MM.1S (cell line): ENCODE data around the gene PCNT.

Experiments
- EZH2 ChIP-seq: fragments of 300-600 bp; sonication (generic); optimal IDR thresholded peaks from 2 replicates; pipeline ENCODE3; 2017; ENCODE audit warnings: low read depth, mild to moderate bottlenecking, antibody characterized with exemption, low read length, mixed read lengths
- TF ChIP-seq, protein P1 (sequence below): fragments of 300-600 bp; sonication (generic); IDR thresholded peaks from 2 replicates; pipeline ENCODE4 v1.5.1; 2016; ENCODE audit warnings: antibody characterized with exemption, low read length, mixed read lengths

DNA sequence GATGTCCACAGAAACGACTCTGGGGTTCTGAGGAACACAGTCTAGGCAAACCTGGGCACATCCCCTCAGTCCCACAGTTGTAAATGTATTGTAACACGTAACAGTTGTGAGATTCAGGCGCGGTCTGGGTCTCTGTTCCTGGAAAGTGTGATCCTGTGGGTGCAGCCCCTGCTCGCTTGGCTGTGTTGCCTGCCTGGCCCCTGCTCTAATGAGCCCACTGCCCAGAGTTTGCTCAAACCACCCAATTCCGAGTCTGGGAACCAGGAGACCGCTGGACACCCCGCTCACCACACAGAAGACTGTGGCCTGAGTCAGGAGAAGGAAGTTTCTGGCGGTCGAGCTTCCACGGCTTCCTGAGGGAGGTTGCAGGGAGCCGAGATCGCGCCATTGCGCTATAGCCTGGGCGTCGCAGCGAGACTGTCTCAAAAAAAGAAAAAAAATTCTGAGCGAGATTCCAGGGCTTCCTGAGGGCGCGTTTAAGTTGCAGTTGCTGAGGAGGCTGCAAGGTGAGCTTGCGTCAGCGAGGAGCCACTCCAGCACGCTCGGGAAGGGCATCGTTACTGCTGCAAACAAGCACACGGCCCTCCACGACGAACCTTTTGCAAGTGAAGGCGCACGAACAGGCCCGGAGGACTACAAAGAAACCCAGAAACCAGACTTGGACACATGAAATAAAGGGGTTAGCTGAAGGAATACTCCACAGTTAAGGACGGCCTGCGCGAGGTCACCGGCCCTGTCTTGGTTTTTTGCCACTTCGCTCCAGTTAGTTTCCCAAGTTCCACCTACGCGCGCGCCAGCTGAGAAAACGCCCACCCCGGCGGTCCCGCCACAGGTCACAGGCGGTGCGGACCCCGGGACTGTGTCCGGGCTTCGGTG lies 1.4 kb upstream of the PCNT start:
- TF ChIP-seq, protein P1, sequence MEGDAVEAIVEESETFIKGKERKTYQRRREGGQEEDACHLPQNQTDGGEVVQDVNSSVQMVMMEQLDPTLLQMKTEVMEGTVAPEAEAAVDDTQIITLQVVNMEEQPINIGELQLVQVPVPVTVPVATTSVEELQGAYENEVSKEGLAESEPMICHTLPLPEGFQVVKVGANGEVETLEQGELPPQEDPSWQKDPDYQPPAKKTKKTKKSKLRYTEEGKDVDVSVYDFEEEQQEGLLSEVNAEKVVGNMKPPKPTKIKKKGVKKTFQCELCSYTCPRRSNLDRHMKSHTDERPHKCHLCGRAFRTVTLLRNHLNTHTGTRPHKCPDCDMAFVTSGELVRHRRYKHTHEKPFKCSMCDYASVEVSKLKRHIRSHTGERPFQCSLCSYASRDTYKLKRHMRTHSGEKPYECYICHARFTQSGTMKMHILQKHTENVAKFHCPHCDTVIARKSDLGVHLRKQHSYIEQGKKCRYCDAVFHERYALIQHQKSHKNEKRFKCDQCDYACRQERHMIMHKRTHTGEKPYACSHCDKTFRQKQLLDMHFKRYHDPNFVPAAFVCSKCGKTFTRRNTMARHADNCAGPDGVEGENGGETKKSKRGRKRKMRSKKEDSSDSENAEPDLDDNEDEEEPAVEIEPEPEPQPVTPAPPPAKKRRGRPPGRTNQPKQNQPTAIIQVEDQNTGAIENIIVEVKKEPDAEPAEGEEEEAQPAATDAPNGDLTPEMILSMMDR, result no peak
- TF ChIP-seq EZH2, result no peak
